GM20431 (cell line): Measurements from ENCODE around the gene JAKMIP2.
"Not testable (repeated sequence)": the region's sequence is repeated elsewhere in the genome, so short reads cannot be mapped to it uniquely, and the experiment has no call there.

Experiments used
- in situ Hi-C: fragments of 300-500 bp; cut with MseI, MboI; formaldehyde crosslinking; loops from one replicate; pipeline ENCODE4 v1.15.0; 2020; ENCODE audit warnings: low sequenced_read_pairs; ENCODE audit not compliant: unreplicated experiment

JAKMIP2 gene

DNA sequence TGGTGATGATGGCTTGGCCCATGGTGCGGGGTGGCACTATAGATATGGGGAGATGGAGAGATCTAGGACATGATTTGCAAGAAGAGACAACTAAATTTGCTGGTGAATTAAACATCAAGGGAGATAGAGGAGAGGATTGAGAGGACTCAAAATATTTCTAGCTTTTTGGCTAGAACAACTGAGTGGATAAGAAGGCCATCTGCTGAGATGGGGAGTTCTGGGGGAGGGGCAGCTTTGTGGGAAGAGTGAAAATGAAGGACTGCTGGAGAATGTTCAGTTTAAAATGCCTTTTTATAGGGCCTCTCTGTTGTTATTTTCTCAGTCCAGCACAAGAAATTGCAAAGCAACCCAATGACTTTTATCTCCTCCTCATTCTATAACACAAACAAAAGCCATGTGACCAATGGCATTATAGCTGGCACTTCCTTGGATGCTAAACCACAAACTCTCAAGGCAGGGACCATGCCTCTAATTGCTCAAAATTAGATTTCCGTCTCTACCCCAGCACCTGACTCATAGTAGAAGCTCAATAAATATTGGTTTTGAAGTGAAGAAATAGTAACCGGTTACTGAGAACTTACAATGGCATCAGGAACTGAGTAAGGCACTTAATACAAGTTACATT lies 29.8 kb downstream of the JAKMIP2 start:
- in situ Hi-C loops = no loop called here

DNA sequence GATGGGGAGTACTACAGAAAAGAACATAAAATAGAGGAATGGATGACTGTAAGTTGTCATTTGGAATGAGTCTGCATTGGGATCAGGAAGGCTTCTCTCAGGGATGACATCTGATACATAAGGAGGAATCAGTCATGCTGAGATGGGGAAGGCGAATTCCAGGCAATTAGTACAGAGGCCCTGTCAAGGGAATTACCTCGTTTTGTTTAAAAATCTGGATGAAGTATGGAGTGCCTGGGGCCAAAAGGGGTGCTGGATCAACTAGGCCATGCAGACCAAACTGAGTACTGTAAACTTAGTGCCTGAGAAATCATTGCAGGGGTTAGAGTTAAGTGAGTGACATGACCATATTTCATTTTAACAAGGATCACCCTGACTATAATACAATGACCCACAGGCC lies 30.5 kb downstream of the JAKMIP2 start:
- in situ Hi-C loops = no loop called here

DNA sequence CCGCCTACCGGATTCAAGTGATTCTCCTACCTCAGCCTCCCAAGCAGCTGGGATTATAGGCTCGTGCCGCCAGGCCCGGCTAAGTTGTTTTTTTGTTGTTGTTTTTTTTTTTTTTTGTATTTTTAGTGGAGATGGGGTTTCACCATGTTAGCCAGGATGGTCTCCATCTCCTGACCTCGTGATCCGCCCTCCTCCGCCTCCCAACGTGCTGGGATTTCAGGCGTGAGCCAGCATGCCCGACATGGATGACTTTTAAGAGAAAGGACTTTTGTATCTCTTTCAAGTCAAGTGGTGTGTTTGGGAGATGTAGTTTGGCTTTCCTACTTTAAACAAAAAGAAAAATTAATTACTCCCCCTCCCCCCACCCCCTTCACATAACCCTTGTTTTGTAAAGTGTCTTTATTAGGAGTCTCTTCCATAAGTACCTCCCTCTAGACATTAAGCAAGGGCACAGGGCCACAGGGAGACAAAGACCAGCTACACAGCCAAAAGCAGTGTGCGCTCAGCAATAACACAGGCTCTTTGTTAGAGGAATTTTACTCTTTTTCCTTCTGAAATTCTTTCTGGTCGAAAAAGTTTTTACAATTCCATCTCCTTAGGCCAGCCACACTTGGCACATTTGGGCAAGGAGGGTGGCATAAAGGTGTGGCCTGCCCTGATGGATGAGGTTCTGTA lies 31.2 kb downstream of the JAKMIP2 start:
- in situ Hi-C loops = no loop called here

DNA sequence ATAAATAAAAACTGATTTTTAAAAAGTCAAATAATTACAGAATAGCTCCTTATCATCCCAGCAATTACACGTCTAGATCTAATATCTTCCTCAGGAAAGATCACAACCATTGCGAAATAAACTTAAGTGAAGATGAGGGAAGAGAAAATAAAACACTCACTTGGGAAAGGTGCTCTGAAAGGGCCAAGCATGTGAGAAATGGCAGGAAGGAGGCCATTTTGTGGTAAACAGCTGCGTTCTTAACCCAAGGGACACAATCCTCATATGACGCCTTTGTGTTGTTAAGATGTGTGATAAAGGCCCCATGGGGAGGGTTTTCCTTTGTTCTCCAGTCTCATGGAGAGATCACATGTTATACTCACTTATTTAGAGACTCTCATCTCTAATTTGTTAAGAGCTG lies 32.5 kb downstream of the JAKMIP2 start:
- in situ Hi-C loops = no loop called here

DNA sequence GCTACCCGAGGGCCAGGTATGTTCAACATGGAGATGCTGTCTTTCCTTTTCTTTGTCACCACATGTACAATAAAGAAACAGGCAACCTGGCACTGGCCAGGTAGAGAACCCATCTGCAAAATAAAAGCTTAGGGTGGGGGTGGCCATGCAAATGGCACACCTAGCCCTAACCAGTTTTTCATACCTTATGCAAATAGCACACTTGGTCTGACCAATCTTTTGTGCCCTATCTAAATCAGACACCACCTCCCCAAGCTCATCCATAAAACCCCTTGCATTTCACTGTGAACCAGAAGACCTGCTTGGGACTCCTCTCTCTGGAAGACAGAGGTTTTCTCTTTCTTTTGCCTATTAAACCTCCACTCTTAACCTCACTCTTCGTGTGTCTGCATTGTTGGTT lies 33.9 kb downstream of the JAKMIP2 start:
- in situ Hi-C loops = no loop called here

DNA sequence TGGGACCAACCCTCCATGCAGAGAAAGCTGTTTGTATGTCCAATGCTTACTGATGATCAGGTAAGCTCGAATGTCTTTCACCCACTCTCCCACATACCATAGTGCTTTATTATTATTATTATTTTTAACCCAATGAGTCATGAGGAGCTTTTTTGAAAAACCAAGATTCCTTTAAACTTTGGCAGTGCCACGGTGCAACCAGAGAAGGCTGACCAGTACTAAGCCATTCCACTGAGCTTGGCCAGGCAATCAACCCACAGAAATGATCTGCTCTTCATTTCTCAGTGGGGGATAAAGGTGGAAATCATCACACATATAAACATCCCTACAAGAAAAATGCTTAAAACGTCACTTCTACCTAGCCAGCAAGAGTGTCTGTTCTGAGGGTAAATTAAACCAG lies 35.5 kb downstream of the JAKMIP2 start:
- in situ Hi-C loops = no loop called here

DNA sequence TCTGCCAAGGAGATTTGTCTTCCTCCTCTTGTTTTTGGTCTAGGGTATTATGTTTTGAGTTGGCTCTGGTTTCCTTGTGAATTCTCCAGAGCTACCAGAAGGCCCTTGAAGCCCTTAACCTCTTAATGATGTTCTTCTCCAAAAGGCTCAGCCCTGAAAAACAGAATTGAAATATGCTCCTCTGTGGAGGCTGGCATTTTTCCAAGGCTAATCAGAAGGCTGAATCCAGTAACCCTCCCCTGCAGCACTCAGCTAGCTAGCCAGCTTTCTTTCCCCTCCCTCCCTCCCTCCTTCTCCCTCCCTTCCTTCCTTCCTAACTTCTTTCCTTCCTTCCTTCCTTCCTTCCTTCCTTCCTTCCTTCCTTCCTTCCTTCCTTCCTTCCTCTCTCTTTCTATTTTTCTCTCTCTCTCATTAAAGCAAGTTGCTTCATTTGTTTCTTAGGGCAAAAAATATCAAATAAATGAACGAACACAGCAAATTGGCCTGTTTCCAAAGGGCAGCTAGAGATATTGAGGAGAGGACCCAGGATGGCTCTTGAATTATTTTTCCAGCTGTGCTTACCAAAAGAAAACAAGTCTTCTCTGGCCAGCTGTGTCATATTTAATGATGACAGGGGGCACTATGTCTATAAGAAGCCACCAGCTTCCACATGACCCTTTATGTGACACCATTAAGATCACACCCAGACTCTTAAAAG lies 38.7 kb downstream of the JAKMIP2 start:
- in situ Hi-C loops = no loop called here

DNA sequence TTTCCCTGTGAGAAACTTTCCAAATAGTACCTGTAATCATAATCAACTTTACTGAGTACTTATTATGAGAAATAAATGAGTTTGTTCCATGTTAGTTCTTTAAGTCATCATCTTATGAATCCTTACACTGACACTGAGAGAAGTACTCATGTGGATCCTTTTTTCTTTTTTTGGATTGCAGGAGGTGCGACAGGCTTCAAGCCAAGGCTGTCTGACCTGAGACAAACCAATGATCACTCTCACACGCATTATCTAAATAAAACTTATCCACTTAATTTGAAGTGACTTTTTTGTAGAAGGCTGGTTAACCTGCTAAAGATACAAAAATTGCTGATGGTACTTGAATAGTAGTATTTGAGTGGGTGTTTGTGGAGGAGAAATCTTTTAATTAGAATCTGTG lies 39.5 kb downstream of the JAKMIP2 start:
- in situ Hi-C loops = no loop called here

DNA sequence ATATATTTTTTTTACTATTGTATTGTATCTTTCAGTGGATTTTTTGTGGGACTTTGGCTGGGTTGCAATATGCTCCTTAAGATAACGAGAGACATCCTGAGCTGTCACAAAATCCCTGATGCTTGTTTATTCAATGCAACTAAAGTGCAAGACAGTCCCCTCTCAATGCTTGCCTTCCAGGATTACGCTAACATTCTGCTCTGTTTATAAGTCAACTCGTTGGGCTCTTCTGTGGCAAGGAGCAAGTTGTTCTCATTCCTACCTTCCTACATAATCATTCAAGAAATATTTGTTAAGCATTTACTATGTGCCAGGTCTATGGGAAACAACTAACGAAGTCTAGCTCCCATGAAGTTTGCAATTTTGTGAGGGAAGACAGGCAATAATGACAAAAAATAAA lies 40.4 kb downstream of the JAKMIP2 start:
- in situ Hi-C loops = no loop called here

DNA sequence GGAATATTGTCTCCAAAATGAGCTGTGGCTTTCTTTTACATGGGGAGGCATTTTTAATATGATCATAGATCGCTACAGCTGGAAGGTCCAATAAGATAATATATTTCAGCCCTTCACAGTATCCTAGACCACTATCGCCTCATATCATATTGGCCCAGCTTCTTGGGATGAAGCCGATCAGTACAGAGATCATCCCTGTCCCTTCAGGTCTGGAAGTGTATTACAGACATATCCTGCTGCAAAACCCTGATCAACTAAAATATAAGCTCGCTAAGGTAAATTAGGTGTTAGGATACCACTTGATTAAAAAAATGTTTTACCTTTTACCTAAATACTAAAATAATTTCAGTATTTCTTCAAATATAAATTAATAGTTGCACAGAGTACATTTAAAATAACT lies 41.7 kb downstream of the JAKMIP2 start:
- in situ Hi-C loops = no loop called here

DNA sequence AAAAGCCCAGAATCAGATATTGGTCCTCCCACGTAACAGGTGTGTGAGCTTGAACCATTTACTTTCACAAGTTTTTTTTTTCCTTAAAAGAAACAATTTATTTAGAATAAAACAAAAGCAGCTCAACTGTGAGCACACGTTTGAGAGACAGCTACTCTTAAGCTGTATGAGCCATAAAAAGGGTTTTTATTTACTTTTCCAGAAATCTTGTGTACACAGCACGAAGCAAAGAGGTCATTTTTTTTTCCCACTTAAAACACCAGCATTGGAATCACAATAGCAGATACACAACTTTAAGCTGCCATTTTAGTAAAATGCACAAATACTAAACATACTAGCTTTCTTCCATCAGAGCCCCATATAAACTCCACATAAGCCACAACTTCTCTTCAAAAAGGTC lies 44.6 kb downstream of the JAKMIP2 start:
- in situ Hi-C loops = no loop called here

DNA sequence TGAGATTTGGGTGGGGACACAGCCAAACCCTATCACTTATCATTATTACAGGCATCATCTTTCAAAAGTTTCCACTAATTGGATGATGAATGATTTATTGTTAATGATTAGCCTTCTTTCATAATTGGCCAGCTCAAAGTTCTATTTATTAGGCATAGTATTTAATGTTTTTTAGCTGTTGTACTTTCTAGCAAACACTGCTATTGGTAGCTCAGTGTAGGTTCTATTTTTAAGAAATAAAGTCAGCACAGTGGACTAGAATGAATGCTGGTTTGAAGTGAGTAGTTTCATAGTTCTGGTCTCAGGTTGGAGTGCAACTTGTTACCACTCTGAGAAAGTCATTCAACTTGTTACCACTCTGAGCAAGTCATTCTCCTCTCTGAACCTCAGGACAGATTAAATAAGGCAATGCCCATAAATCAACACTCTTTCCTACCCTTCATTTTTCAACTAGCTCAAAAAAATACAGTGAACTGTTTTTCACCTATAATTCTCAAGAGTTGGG lies 46.9 kb downstream of the JAKMIP2 start:
- in situ Hi-C loops = no loop called here

DNA sequence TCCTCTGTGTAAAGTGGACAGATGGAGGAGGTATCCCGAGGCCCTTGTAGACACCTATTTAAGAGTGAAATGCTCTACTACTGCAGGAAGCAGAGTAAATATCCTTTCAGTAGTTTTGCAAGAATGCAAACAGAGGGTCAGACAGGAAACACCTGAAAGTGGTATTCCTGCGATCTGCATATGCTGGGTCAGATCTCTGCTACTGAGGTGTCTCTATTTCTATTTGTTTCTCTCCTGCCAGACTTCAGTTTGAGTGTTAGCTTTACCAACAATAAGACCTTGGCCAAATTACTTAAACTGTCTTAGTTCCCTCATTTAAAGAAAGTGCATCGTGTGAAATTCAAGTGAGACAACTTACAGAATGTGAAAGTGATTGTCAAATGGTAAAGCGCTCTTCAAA lies 47.6 kb downstream of the JAKMIP2 start:
- in situ Hi-C loops = no loop called here

DNA sequence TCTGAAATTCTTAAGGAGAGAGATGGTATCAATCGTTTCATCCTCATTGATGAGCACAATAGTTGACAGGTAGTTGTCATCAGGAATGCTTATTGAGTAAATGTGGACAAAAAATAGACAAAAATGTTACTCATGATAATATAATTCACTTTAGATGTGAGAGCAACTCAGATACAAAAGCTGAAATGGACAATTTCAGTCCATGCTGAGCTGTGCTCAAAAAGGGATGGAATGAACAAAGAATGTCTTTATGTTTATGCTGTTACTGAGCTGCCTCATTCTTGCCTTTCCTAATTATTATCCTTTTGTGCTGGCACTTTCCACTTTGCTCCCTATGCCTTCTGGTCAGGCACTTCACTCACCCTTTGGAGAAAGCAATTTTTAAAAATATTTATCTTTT lies 49.5 kb downstream of the JAKMIP2 start:
- in situ Hi-C loops = no loop called here

DNA sequence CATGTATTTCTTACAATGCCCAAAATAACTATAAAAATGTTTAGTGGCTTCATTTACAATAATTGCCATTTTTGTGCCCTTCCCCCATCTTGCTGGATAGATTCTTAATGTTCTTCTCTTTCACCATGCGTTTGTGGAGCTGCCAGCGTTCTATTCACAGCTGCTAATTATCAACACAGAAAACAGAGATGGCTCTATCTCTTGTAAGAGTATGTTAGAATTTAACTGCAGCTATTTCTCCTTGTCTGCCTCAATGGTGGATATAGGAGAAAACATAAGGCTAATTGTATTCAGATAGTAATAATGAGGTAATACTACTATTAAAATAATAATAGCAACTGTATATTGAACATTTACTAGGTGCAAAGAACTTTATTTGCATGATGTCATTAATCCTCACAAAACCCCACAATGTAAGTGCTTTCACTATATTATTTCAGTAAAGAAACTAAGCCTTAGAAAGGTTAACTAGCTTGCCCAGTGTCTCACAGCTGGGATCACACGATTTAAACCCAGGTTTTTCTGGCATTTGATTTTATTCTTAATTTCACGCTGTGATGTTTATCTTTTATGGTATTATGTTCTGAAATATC lies 50.1 kb downstream of the JAKMIP2 start:
- in situ Hi-C loops = no loop called here

DNA sequence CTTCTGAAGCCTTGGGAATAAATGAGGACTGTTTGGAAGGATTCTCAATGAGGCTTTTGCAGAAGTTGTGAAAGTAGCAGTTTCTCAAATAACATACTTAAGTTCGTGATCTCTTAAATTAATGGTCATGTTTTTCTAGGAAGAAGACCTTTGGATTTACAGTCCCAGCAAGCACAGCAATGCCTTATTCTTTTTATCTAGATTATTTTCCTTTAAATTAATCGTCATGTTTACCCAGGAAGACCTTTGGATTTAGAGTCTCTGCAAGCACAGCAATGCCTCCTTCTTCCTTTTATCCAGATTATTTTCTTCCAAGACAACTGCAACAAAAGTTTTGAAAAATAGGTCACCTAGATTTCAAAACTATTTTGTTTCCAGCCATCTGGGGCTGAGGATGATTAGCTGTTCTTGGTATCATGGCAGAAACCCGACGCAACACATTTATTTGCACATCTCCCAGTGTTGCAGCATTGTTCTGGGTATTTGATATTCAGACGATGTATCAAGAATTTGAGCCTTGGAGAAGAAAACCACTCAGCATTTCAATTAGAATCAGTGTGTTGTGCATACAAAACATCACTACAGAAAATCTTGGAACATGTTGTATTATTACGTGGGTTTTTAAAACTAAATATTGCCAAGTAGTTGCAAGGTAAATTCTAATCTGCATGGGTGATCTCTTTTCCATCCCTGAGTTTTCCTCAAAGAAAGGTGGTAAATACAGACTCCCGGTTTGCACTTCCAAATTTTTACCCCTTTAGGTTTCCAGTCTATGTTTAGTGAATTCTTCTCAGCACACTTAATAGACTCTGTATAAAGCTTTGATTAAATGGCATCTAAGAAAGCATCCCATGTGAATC lies 50.9 kb downstream of the JAKMIP2 start:
- in situ Hi-C loops = no loop called here

DNA sequence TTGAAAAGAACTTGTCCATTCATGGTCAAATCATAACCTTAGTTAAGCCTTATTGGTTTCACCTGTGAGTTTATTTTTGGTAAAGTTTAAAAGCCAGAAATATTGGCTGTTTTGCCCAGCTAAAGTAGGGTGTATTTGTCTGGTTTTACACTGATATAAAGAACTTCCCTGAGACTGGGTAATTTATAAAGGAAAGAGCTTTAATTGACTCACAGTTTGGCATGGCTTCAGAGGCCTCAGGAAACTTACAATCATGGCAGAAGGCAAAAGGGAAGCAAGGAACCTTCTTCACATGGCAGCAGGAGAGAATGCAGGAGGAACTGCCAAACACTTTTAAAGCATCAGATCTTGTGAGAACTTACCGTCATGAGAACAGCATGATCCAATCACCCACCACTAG lies 55.3 kb downstream of the JAKMIP2 start:
- in situ Hi-C loops = no loop called here

DNA sequence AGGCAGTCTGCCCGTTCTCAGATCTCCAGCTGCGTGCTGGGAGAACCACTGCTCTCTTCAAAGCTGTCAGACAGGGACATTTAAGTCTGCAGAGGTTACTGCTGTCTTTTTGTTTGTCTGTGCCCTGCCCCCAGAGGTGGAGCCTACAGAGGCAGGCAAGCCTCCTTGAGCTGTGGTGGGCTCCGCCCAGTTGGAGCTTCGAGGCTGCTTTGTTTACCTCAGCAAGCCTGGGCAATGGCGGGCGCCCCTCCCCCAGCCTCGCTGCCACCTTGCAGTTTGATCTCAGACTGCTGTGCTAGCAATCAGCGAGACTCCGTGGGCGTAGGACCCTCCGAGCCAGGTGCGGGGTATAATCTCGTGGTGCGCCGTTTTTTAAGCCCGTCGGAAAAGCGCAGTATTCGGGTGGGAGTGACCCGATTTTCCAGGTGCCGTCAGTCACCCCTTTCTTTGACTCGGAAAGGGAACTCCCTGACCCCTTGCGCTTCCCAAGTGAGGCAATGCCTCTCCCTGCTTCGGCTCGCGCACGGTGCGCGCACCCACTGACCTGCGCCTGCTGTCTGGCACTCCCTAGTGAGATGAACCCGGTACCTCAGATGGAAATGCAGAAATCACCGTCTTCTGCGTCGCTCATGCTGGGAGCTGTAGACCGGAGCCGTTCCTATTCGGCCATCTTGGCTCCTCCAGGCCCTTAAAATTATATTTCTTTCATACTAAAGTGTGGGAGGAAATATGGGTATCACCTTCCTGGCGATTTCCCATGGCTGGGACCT lies 61.2 kb downstream of the JAKMIP2 start:
- in situ Hi-C loops = not testable (repeated sequence)

DNA sequence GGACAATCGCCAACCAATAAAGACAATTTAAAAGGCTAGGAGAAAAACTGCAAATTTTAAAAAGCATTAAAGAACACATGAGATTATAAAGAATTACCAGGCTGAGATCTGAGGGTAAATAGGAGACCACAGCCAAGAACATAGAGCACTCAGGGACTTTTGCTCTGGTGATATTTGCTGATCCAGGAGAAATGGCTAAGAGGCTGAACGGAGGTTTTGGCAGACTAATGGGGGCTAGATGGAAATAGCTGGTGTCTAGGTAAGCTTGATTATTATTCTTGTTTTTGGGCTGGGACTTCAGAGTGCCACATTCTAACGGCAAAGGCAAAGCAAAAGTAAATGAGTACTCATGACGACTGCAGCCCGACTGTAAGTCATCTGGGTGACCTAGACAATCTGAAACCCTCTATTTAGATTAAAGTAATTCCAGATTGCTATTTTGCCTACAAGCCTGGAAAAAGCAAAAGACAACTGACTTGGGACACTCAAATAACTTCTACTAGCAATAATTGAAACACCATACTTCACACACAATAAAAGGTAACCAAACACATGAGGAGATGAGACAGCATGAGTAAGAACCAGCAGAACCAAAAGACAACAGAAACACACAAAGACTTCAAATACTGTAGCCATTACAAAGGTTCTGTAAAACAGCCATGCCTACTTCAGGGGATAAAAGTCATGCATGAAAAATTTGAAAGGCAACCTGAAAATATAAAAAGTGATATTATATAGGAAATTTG lies 68.8 kb downstream of the JAKMIP2 start:
- in situ Hi-C loops = no loop called here
